K562 (cell line): ENCODE data around the gene USP32. TPM values are rescaled to one million over a fixed set of nuclear protein-coding genes. Genes with fewer than 3 reads are reported as not detected.

Source experiments
- FOXK1 ChIP-seq: sonication (generic); formaldehyde crosslinking; IDR thresholded peaks from 2 replicates; pipeline ENCODE4 v1.8.0; 2022; ENCODE audit warnings: missing genetic modification reagents, mild to moderate bottlenecking, borderline replicate concordance
- POLR3G ChIP-seq: IDR thresholded peaks from 2 replicates; pipeline ENCODE4 v1.6.1; 2011; ENCODE audit not compliant: insufficient read length, insufficient replicate concordance; ENCODE audit errors: extremely low read depth
- ZFP30 ChIP-seq: fragments of 250-450 bp; sonication (Bioruptor Pico); IDR thresholded peaks from 2 replicates; pipeline ENCODE4 v1.8.0; 2022; ENCODE audit warnings: moderate library complexity, mild to moderate bottlenecking, inconsistent platforms, borderline replicate concordance
- ZNF384 ChIP-seq: IDR thresholded peaks from 2 replicates; pipeline ENCODE4 v1.6.1; 2012; ENCODE audit warnings: low read depth, low read length, improper control_type of control experiment
- polyA plus RNA-seq, 8 experiments: library from polyadenylated mRNA; depleted of rRNA in 4 of 8; stranded (reverse) in 5 of 8; unstranded in 3 of 8; fragments of >200 nt; fragmentation: Nextera tagmentation in 2 of 8; fragmentation: Illumina TruSeq in 1 of 8; extraction: Ambion mirVana in 2 of 8; extraction: Trizol in 1 of 8; gene quantifications; 2 replicates each; pipeline versions ENCODE4 v1.2.1 to v1.2.3, GENCODE V29; 2011 to 2014; ENCODE audit warnings: inconsistent platforms in 1 of 8, missing spikeins in 1 of 8
- total RNA-seq, 7 experiments: library from RNA; depleted of rRNA in 6 of 7; stranded (reverse); fragments of >200 nt in 6 of 7; fragmentation: Illumina TruSeq in 2 of 7; extraction: Trizol in 2 of 7; gene quantifications; 2 replicates each; pipeline versions ENCODE4 v1.2.1 to v1.2.3, GENCODE V29; 2011 to 2021; ENCODE audit warnings: low replicate concordance in 1 of 7
- TF ChIP-seq, protein P1 (sequence below), 3 experiments: fragments of 200-800 bp in 1 of 3; fragments of 250-450 bp in 1 of 3; fragments of 450-650 bp in 1 of 3; sonication (Bioruptor Pico) in 1 of 3; sonication (Bioruptor generic) in 1 of 3; formaldehyde crosslinking in 1 of 3; IDR thresholded peaks; 2 replicates each; pipeline versions ENCODE4 v1.6.1 to v1.8.0; 2016 to 2022; ENCODE audit warnings: mild to moderate bottlenecking in 2 of 3, missing genetic modification characterization in 2 of 3, missing compliant biosample characterization in 1 of 3, moderate library complexity in 1 of 3
- TF ChIP-seq, protein P2 (sequence below): conservative IDR thresholded peaks from 2 replicates; pipeline ENCODE4 v1.6.1; 2011; ENCODE audit warnings: low read depth, mild to moderate bottlenecking, low read length; ENCODE audit not compliant: control insufficient read depth

Gene USP32
- total and polyA plus RNA-seq, 9 of the 15 experiments (the other 6 are each of a cell fraction or from before 2014, with no cell fraction given): 18.0 to 69.3 (median 47.1) TPM

DNA sequence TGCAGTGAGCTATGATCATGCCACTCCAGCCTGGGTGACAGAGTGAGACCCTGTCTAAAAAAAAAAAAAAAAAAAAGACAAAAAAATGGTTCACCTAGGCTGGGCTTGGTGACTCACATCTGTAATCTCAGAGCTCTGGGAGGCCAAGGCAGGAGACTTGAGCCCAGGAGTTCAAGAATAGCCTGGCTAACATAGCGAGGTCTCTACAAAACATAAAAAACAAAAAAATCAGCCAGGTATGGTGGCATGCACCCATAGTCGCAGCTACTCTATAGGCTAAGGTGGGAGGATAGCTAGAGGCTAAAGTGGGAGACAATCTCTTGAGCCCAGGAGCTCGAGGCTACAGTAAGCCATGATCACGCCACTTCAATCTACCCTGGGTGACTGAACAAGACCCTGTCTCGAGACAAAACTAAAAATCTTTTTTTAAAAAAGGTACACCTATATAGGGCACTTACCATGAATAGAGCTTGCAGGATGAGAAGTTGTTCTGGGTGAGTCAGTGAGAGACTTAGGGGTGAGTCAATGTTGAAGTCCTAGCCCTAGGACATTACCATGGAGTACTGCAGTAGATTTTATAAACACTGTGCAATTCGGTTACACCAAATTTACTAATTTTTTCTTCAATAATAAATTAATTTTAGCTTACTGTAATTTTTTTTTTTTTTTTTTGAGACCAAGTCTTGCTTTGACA lies 19.0 kb downstream of the USP32 start (continued):
- TF ChIP-seq, protein P1, sequence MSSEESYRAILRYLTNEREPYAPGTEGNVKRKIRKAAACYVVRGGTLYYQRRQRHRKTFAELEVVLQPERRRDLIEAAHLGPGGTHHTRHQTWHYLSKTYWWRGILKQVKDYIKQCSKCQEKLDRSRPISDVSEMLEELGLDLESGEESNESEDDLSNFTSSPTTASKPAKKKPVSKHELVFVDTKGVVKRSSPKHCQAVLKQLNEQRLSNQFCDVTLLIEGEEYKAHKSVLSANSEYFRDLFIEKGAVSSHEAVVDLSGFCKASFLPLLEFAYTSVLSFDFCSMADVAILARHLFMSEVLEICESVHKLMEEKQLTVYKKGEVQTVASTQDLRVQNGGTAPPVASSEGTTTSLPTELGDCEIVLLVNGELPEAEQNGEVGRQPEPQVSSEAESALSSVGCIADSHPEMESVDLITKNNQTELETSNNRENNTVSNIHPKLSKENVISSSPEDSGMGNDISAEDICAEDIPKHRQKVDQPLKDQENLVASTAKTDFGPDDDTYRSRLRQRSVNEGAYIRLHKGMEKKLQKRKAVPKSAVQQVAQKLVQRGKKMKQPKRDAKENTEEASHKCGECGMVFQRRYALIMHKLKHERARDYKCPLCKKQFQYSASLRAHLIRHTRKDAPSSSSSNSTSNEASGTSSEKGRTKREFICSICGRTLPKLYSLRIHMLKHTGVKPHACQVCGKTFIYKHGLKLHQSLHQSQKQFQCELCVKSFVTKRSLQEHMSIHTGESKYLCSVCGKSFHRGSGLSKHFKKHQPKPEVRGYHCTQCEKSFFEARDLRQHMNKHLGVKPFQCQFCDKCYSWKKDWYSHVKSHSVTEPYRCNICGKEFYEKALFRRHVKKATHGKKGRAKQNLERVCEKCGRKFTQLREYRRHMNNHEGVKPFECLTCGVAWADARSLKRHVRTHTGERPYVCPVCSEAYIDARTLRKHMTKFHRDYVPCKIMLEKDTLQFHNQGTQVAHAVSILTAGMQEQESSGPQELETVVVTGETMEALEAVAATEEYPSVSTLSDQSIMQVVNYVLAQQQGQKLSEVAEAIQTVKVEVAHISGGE (CRISPR knock-in tag; IDR thresholded peaks at IDR 0.05): peak in 1 of 3 experiments; percentile 79; a peak in 2 of 6 replicates
- TF ChIP-seq ZNF384: peak; percentile 85
- TF ChIP-seq POLR3G: no peak
- TF ChIP-seq ZFP30 (CRISPR knock-in tag): no peak
- no peak for TF ChIP-seq FOXK1 (CRISPR knock-in tag)
- TF ChIP-seq, protein P2, sequence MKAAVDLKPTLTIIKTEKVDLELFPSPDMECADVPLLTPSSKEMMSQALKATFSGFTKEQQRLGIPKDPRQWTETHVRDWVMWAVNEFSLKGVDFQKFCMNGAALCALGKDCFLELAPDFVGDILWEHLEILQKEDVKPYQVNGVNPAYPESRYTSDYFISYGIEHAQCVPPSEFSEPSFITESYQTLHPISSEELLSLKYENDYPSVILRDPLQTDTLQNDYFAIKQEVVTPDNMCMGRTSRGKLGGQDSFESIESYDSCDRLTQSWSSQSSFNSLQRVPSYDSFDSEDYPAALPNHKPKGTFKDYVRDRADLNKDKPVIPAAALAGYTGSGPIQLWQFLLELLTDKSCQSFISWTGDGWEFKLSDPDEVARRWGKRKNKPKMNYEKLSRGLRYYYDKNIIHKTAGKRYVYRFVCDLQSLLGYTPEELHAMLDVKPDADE: no peak
